CD4-positive, alpha-beta T cell treated with Interleukin-17A for 4 hours (primary cell): ENCODE measurements around the gene SRCIN1.
A peak's percentile ranks its signal among the peaks of the same experiment; 100 is the strongest.
"Not testable (repeated sequence)": the region's sequence is repeated elsewhere in the genome, so short reads cannot be mapped to it uniquely, and the experiment has no call there.

Experiments used
- DNase-seq: peaks from one replicate; pipeline ENCODE4 v3.0.0-alpha.2; 2020; ENCODE audit warnings: mixed read lengths

Gene SRCIN1

GRCh38 chr17:38538906-38539305 is 66.8 kb downstream of the SRCIN1 start:
- DNase-seq = no peak

- no peak for DNase-seq
Measured at GRCh38 chr17:38536661-38537060, 69.1 kb downstream of the SRCIN1 start.

GRCh38 chr17:38535886-38536285 is 69.9 kb downstream of the SRCIN1 start:
- no peak for DNase-seq

GRCh38 chr17:38534498-38534885 is 71.3 kb downstream of the SRCIN1 start:
- DNase-seq = no peak

- no peak for DNase-seq
Measured at GRCh38 chr17:38533866-38534497, 71.8 kb downstream of the SRCIN1 start.

- no peak for DNase-seq
Measured at GRCh38 chr17:38533241-38533640, 72.5 kb downstream of the SRCIN1 start.

GRCh38 chr17:38532451-38532850 is 73.3 kb downstream of the SRCIN1 start:
- DNase-seq = no peak

- not testable (repeated sequence) for DNase-seq
Measured at GRCh38 chr17:38531761-38532160, 74.0 kb downstream of the SRCIN1 start.

GRCh38 chr17:38530856-38531255 is 74.9 kb downstream of the SRCIN1 start:
- DNase-seq = not testable (repeated sequence)

- not testable (repeated sequence) for DNase-seq
Measured at GRCh38 chr17:38528141-38528540, 77.6 kb downstream of the SRCIN1 start.

GRCh38 chr17:38526526-38526925 is 79.2 kb downstream of the SRCIN1 start:
- not testable (repeated sequence) for DNase-seq

- DNase-seq = no peak
Measured at GRCh38 chr17:38512473-38513058, 93.2 kb downstream of the SRCIN1 start.

GRCh38 chr17:38511150-38512108 is 94.3 kb downstream of the SRCIN1 start:
- DNase-seq = no peak

GRCh38 chr17:38510421-38511149 is 95.2 kb downstream of the SRCIN1 start:
- peak; percentile 9 for DNase-seq

- no peak for DNase-seq
Measured at GRCh38 chr17:38509772-38510420, 95.9 kb downstream of the SRCIN1 start.

- peak; percentile 75 for DNase-seq
Measured at GRCh38 chr17:38508954-38509771, 96.6 kb downstream of the SRCIN1 start.

GRCh38 chr17:38508570-38508950 is 97.2 kb downstream of the SRCIN1 start:
- no peak for DNase-seq

GRCh38 chr17:38507921-38508569 is 97.7 kb downstream of the SRCIN1 start:
- DNase-seq = no peak

GRCh38 chr17:38507436-38507835 is 98.3 kb downstream of the SRCIN1 start:
- no peak for DNase-seq

GRCh38 chr17:38504216-38504615 is 101.5 kb downstream of the SRCIN1 start:
- no peak for DNase-seq
